ENCODE results near the gene MAML2. TPM values are rescaled to one million over a fixed set of nuclear protein-coding genes. Genes with fewer than 3 reads are reported as not detected.

Gene MAML2
- total RNA-seq, 1 experiment from 2014 or later: 2.7 TPM

GRCh38 chr11:96035740-96036078 is 307.3 kb downstream of the MAML2 start:
- Histone ChIP-seq H3K23me2 (ENCODE audit: insufficient read length, low read depth, low read length, poor library complexity, severe bottlenecking) (no peaks in the 10 kb centered on the region), H2AFZ (ENCODE audit: low read length) (no peak overlapping the region), H3K4me2 (ENCODE audit: insufficient read depth, insufficient read length, low read length) (no peak overlapping the region), H3K79me2 (ENCODE audit: insufficient read depth, low read length) (no peaks in the 10 kb centered on the region), H3K14ac (ENCODE audit: insufficient read depth, low read length) (no peak overlapping the region), H4K20me1 (ENCODE audit: control insufficient read depth, insufficient read depth, insufficient read length) (no peaks in the 10 kb centered on the region), H2BK20ac (ENCODE audit: low read depth, low read length, poor library complexity, severe bottlenecking) (no peak overlapping the region), H3K27me3 (ENCODE audit: insufficient read depth, low read length) (no peaks in the 10 kb centered on the region), H2BK15ac (ENCODE audit: low read depth, low read length) (no peak overlapping the region), H4K5ac (ENCODE audit: insufficient read length, low read depth, low read length) (no peak overlapping the region), H2BK120ac (ENCODE audit: low read depth, low read length, poor library complexity, severe bottlenecking) (no peak overlapping the region), H2BK12ac (ENCODE audit: insufficient read length, low read depth, low read length) (no peak overlapping the region), H4K91ac (ENCODE audit: insufficient read length, low read depth, low read length) (no peak overlapping the region), H2BK5ac (ENCODE audit: insufficient read length, low read length) (no peak overlapping the region), H3K9ac (ENCODE audit: extremely low read depth, insufficient read length, low read length) (no peak overlapping the region), H3K23ac (ENCODE audit: insufficient read length, low read depth, low read length) (no peak overlapping the region), H3K56ac (ENCODE audit: insufficient read length, low read depth, low read length) (no peak overlapping the region), H3K4me1 (ENCODE audit: insufficient read depth, low read length) (0 out of 2 replicates have a peak, but pooled peaks cover 3% of the 10 kb centered on the region), H2AK5ac (ENCODE audit: insufficient read length, low read length) (no peak overlapping the region), H3K79me1 (ENCODE audit: insufficient read depth, low read depth, low read length, poor library complexity, severe bottlenecking) (no peaks in the 10 kb centered on the region), H3T11ph (ENCODE audit: low read length) (no peak overlapping the region), H3K4ac (ENCODE audit: low read depth, low read length) (no peak overlapping the region), H3K27ac (ENCODE audit: insufficient read length, low read depth, low read length) (no peak overlapping the region), H3K18ac (ENCODE audit: insufficient read length, low read depth, low read length) (no peak overlapping the region), H4K8ac (replicated peaks; ENCODE audit: insufficient read length, low read depth, low read length) (no peak overlapping the region), H3K9me3 (ENCODE audit: control insufficient read depth, low read depth, low read length) (no peaks in the 10 kb centered on the region)
- peaks cover 4 to 23% of the 10 kb centered on the region in 2 experiments for H3K4me1 Mint-ChIP-seq
- H3K36me3 Mint-ChIP-seq (ENCODE audit: insufficient read depth in 1 of 3, low read depth in 3 of 3): no peaks in the 10 kb centered on the region
- TF ChIP-seq CTCF (conservative IDR thresholded peaks at IDR 0.05): no peak
- WGBS (ENCODE audit: extremely low coverage, insufficient read length, low lambda C conversion rate): no CpG with 5 or more reads among the region's 3 CpGs
- H3K27me3 Mint-ChIP-seq (ENCODE audit: low read depth): no peaks in the 10 kb centered on the region
- no peaks in the 10 kb centered on the region for H3K9me3 Mint-ChIP-seq
- no peak overlapping the region for H3K27ac Mint-ChIP-seq
- no peak for DNase-seq
- no peak overlapping the region for H3K4me3 Mint-ChIP-seq
